Gastrocnemius medialis (tissue), 4 donors: ENCODE results near the gene FOXR1. TPM values are rescaled to one million over a fixed set of nuclear protein-coding genes. Genes with fewer than 3 reads are reported as not detected.

Experiments
- ATAC-seq, 2 donors: fragments of 150-250 bp; one replicate each; pipeline ENCODE4 v1.9.1; 2016
- DNase-seq, 2 donors: peaks; one replicate each; pipeline ENCODE4 v3.0.0-alpha.2; 2019
- H3K27ac ChIP-seq, 4 donors: fragments of 200-600 bp; sonication (generic); 1 replicate in 1 of 4; 2 replicates in 3 of 4; pipeline ENCODE4 v1.5.1; 2016 to 2018; ENCODE audit warnings: mild to moderate bottlenecking in 2 of 4, moderate library complexity in 1 of 4
- H3K27me3 ChIP-seq, 3 donors: fragments of 200-600 bp; sonication (generic) in 2 of 3; 1 replicate in 1 of 3; 2 replicates in 2 of 3; pipeline versions ENCODE4 v1.5.1 to v1.6.0; 2016 to 2019; ENCODE audit warnings: mild to moderate bottlenecking in 1 of 3, moderate library complexity in 1 of 3
- H3K36me3 ChIP-seq, 2 donors: fragments of 200-600 bp; sonication (generic) in 1 of 2; one replicate each; pipeline ENCODE4 v1.5.1; 2017 to 2018
- H3K4me1 ChIP-seq, 2 donors: fragments of 200-600 bp; sonication (generic) in 1 of 2; one replicate each; pipeline ENCODE4 v1.5.1; 2016 to 2017; ENCODE audit warnings: mild to moderate bottlenecking in 2 of 2
- H3K4me3 ChIP-seq, 4 donors: fragments of 200-600 bp; sonication (generic) in 3 of 4; 1 replicate in 1 of 4; 2 replicates in 3 of 4; pipeline ENCODE4 v1.5.1; 2016 to 2019; ENCODE audit warnings: mild to moderate bottlenecking in 2 of 4
- H3K9me3 ChIP-seq, 3 donors: fragments of 200-600 bp; sonication (generic) in 2 of 3; 1 replicate in 1 of 3; 2 replicates in 2 of 3; pipeline ENCODE4 v1.5.1; 2016 to 2019
- POLR2A ChIP-seq, 2 donors: fragments of 450-650 bp; IDR thresholded peaks; one replicate each; pipeline ENCODE4 v1.6.1; 2017; ENCODE audit warnings: antibody characterized with exemption in 2 of 2, mild to moderate bottlenecking in 2 of 2, moderate library complexity in 2 of 2
- in situ Hi-C, 4 donors: fragments of 200-750 bp; cut with MboI; loops; one replicate each; pipeline versions ENCODE4 v1.15.0 to v1.8.0; 2017; ENCODE audit warnings: low sequenced_read_pairs in 4 of 4
- intact Hi-C: fragments of 100-400 bp; cut with DNase I; formaldehyde crosslinking; loops from one replicate; pipeline ENCODE4 v1.15.1; 2023; ENCODE audit warnings: low total_unique reads
- total RNA-seq, 4 donors: library from RNA; depleted of rRNA; stranded (reverse); fragments of >200 nt; gene quantifications; one replicate each; pipeline versions ENCODE4 v1.1.0 to v1.2.3, GENCODE V29; 2016
- TF ChIP-seq, protein P1 (sequence below), 5 experiments: fragments of 450-650 bp in 3 of 5; fragments of 200-600 bp in 2 of 5; sonication (generic) in 2 of 5; IDR thresholded peaks in 4 of 5; conservative IDR thresholded peaks in 1 of 5; 1 replicate in 4 of 5; 2 replicates in 1 of 5; pipeline ENCODE4 v1.5.1; 2016 to 2019; ENCODE audit warnings: antibody characterized with exemption in 5 of 5, mild to moderate bottlenecking in 3 of 5, moderate library complexity in 3 of 5

The FOXR1 gene
- total RNA-seq, 4 donors from 2014 or later, result not detected

DNA sequence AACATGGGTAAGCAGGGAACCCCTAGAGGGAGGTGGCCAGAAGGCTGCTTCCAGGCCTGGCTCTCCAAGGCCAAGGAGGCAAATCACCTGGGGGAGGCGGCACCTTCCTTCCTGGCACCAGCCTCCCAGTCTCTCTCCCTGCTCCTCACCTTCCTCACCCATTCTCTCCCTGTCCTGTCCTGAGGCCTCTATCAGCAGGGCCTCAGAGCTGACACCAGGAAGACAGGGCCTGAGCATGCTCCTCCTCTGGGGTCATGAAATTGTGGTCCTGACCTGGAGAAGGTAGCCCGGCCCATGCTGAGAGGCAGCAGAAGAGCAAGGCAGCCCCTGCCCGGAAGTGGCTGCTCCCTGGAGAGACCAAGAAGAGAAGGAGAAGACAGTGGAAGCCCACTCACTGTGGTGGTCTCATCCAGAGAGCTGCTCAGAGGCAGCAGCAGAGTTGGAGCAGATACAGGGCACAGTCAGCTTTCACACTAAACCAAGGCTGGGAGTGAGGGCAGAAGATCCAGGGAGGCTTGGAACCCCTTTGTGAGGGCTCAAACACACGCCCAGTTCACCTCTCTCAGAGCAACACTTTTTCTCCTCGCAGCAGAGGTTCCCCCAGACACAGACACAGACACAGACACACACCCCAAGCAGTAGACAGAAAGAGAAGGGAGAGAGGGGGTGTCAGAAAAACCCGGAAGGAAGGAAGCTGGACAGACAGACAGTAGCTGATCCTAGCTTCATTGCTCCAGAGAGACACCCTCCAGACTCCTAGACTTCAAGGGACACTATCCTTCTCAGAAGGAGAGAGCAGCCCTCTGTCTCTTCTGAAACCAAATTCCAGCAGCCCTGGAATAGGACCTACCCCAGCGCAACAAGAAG lies 47.6 kb upstream of the FOXR1 start:
- Histone ChIP-seq H3K27ac (peak overlapping the region; percentile 89 to 100 (median 96)), H3K36me3 (no peaks in the 10 kb centered on the region), H3K4me1 (peaks cover 64 to 74% of the 10 kb centered on the region in 2 donors), H3K9me3 (no peaks in the 10 kb centered on the region), H3K4me3 (peak overlapping the region; percentile 73 to 93 (median 80)), H3K27me3 (no peaks in the 10 kb centered on the region)
- peak in 1 of 2 donors; percentile 12 for DNase-seq
- no peak for ATAC-seq
- intact Hi-C loops (loop anchor here (1.0 kb wide), 1 partner anchor 13 kb away; no protein-coding TSS in a partner anchor), in situ Hi-C loops (no loop called here)
- TF ChIP-seq POLR2A (IDR thresholded peaks at IDR 0.05), result no peak

DNA sequence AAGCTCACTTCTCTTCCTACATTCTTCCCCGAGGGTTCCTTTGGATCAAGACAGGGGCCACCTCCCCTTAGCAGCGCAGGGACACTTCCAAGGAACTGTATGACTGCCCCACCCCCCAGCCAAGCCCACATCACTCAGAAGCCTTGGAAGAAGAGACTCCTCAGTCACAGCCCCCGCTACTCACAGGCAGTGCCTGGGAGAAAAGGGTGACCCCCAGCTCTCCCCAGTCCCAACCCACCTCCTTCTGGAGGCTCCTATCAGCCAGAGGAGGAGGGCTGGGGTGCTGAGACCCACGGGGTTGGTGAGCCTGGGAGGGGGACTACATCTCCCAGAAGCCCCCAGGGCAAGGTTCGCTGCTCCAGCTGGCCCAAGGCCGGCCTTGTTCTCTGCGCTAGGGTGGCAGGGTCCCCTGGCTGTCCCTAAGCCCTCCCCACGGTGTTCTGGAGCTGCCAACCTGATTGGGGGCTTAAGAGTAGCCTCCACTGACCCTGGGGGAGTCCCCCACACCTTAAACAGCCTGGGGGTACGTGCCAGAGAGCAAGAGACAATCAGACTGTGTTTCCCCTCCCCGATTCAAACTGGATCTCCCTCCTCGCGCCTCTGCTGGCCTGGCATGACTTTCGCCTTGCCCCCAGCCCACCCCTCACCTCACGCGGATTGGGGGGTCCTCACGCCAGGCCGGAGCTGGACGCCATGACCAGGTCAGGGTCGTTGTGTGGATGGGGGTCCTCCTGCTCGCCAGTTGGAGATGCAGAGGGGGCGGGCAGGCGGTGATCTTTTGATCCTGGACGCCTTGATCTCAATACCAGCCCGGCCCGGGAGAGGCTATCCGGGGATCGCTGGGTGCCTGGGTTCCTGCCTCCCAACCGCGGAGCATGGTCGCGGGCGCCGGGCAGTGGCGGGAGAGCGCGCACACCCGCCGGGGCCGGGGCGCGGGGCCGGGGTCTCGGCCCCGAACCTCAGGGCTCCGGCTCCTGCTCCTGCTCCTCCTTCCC lies 46.7 kb upstream of the FOXR1 start:
- in situ Hi-C loops (loop anchor here in 1 of 4 donors (25.0 kb wide), 1 partner anchor 138 kb away; the partner anchor contains the start of gene DDX6), intact Hi-C loops (loop anchor here (5.0 kb wide), 1 partner anchor 92 kb away; the partner anchor contains the start of genes RPS25 and TRAPPC4)
- no peaks in the 10 kb centered on the region for H3K27me3 ChIP-seq
- H3K36me3 ChIP-seq, result no peaks in the 10 kb centered on the region
- H3K9me3 ChIP-seq, result no peaks in the 10 kb centered on the region
- DNase-seq, result peak; percentile 63 to 65
- TF ChIP-seq, protein P1, sequence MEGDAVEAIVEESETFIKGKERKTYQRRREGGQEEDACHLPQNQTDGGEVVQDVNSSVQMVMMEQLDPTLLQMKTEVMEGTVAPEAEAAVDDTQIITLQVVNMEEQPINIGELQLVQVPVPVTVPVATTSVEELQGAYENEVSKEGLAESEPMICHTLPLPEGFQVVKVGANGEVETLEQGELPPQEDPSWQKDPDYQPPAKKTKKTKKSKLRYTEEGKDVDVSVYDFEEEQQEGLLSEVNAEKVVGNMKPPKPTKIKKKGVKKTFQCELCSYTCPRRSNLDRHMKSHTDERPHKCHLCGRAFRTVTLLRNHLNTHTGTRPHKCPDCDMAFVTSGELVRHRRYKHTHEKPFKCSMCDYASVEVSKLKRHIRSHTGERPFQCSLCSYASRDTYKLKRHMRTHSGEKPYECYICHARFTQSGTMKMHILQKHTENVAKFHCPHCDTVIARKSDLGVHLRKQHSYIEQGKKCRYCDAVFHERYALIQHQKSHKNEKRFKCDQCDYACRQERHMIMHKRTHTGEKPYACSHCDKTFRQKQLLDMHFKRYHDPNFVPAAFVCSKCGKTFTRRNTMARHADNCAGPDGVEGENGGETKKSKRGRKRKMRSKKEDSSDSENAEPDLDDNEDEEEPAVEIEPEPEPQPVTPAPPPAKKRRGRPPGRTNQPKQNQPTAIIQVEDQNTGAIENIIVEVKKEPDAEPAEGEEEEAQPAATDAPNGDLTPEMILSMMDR (IDR thresholded peaks at IDR 0.05 in 4 of 5, conservative IDR thresholded peaks at IDR 0.05 in 1 of 5), result peak in 1 of 5 experiments; percentile 6
- peak; percentile 46 to 53 for TF ChIP-seq POLR2A (IDR thresholded peaks at IDR 0.05)
- H3K4me3 ChIP-seq, result peak overlapping the region; percentile 73 to 93 (median 80)
- no peak for ATAC-seq
- H3K4me1 ChIP-seq, result peaks cover 56 to 74% of the 10 kb centered on the region in 2 donors
- peak overlapping the region; percentile 89 to 100 (median 96) for H3K27ac ChIP-seq

DNA sequence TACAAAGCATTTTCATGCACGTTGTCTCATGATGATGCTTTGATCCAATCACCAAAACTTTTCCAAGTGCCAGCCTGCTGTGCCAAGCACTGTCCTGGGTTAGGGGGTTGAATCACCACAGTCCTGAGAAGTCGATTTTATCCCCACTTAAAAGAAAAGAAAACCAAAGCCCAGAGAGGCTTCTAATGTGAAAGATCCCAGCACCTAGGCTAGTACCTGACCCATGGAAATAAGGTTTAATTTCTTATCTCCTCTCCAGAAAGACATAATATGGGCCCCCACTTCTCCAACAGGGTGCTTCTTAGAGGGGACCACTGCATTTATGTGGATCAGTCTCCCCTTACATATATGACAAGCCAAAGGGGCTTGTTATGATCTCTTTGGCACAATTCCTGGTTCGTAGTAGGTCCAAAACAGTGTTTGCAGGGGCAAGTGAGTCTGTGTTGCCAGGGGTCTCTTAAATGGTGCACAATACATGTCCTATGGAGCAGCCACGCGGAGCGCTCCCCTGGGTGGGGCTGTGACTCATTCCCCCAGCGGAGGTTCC lies 43.9 kb upstream of the FOXR1 start:
- intact Hi-C loops, result loop anchor here (1.0 to 5.0 kb wide), 4 partner anchors 20 to 237 kb away; partner anchors contain the start of genes RPS25 and TRAPPC4
- TF ChIP-seq POLR2A (IDR thresholded peaks at IDR 0.05), result no peak
- TF ChIP-seq, protein P1 (IDR thresholded peaks at IDR 0.05 in 4 of 5, conservative IDR thresholded peaks at IDR 0.05 in 1 of 5), result no peak
- Histone ChIP-seq H3K27ac (peak overlapping the region; percentile 89 to 100 (median 96)), H3K27me3 (no peaks in the 10 kb centered on the region), H3K36me3 (no peaks in the 10 kb centered on the region), H3K4me1 (peaks cover 36 to 57% of the 10 kb centered on the region in 2 donors), H3K9me3 (no peaks in the 10 kb centered on the region), H3K4me3 (peak overlapping the region in 3 of 4 donors; percentile 38 to 81 (median 60))
- no peak for ATAC-seq
- DNase-seq, result no peak
- in situ Hi-C loops, result loop anchor here in 1 of 4 donors (25.0 kb wide), 1 partner anchor 140 kb away; the partner anchor contains the start of gene DDX6

DNA sequence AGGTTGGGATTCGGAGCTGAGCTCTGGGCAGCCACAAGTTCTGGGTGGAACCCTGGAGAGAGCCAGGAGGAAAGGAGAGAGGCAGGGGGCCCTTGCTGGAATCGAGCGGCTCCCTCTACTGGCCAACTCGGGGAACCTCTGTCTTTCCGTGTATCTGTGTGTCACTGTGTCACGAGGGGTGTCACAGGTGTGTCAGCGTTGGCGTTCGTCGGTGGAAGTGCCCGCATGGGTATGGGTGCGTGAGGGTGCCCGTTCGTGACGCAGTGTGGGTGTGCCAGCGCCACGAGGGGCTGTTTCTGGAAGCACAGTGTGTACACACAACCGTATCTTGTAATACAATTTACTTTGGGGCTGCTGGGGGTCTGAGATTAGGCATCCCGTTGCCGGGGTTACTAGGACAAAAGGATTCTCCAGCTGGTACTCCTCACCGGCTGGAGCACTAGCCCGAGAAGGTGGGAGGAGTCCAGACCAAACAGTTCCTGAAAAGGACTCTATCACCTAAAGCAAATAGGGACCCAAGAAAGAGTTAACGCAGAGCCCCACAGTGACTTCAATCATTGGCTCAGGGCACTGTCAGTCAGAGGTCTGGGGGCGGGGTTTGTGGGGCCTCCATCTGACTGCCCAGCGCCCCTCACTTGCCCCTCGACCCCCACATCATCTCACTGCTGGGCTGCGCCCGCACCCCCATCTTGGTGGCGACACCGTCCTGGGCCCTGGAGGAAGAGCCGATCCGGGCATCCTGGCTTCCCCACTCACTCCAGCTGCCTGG lies 43.3 kb upstream of the FOXR1 start:
- H3K27me3 ChIP-seq, result no peaks in the 10 kb centered on the region
- H3K36me3 ChIP-seq, result no peaks in the 10 kb centered on the region
- DNase-seq (peak; percentile 98), ATAC-seq (peak; percentile 67 to 71)
- H3K4me1 ChIP-seq, result peaks cover 34 to 55% of the 10 kb centered on the region in 2 donors
- intact Hi-C loops, result loop anchor here (1.0 to 5.0 kb wide), 4 partner anchors 21 to 238 kb away; partner anchors contain the start of genes RPS25 and TRAPPC4
- in situ Hi-C loops, result loop anchor here in 1 of 4 donors (25.0 kb wide), 1 partner anchor 141 kb away; the partner anchor contains the start of gene DDX6
- peak overlapping the region; percentile 60 to 100 (median 82) for H3K4me3 ChIP-seq
- H3K9me3 ChIP-seq, result no peaks in the 10 kb centered on the region
- H3K27ac ChIP-seq, result peak overlapping the region; percentile 89 to 100 (median 96)
- peak; percentile 60 to 73 for TF ChIP-seq POLR2A (IDR thresholded peaks at IDR 0.05)
- TF ChIP-seq, protein P1 (IDR thresholded peaks at IDR 0.05 in 4 of 5, conservative IDR thresholded peaks at IDR 0.05 in 1 of 5), result peak; percentile 95 to 98 (median 97)
